Activated effector memory CD4-positive, alpha-beta T cell treated with anti-CD3 and anti-CD28 coated beads, Interleukin-2, amount 50 U/mL, for 16 hours (primary cell): ENCODE measurements around the gene PTPRD.

ENCODE experiments used
- DNase-seq: peaks from one replicate; pipeline ENCODE4 v3.0.0-alpha.2; 2020

Gene PTPRD

GRCh38 chr9:8600914-8601680, 2011.7 kb downstream of the PTPRD start:
- no peak for DNase-seq

GRCh38 chr9:8599937-8600336, 2012.9 kb downstream of the PTPRD start:
- no peak for DNase-seq

DNA sequence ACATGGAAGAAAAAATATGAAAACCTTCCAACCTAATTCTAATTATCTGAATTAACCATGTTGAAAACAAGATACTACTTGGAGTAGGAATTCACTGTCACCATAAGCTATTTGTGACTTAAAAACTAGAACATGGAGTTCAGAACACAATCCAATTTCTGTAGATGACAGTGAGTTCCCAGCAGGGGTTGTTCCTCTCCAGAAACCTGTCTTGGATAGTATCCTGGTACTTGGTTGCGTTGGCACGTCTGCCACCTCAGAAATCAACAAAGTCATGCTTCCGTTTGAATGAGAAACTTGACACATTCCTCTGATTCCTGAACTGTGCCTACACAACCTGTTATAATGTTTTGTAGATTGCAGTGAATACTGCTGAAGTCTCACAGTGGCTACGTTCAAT, 2023.3 kb downstream of the PTPRD start:
- no peak for DNase-seq

DNA sequence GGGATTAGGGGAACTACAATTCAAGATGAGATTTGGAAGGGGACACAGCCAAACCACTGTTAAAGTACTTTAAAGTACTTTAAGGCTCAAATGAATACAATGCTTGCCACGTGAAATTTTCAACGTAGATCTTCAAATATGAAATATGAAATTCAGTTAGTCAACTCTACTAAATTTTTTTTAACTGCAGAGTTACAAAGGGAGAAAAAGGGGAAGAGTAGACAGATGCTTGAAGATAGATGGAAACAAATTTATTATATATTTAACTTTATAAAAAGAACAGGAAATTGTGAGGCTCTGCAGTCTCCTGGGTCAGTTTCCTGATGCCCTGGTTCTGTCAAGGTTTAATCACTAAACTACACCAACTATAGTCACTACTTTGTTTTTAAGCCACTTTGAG, 2027.8 kb downstream of the PTPRD start:
- no peak for DNase-seq

- no peak for DNase-seq
Observed at GRCh38 chr9:8579661-8580060, 2033.1 kb downstream of the PTPRD start.

DNA sequence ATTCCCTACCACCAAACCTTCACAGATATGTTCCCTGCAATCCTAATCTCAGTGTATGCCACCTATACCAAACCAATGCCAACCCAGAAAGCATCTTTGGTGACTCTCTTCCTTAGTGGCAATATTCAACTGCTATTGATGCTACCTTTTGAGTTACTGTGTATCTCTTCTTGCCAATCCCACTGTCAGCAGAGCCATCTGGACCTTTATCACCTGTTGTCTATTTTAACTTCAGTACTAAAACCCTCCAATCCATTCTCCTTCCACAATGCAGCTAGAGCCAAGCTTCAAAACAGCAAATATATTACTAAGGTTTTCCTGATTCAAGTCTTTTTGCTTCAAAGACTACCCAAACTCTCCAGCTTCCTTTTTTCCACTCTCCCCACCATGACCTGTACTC, 2036.1 kb downstream of the PTPRD start:
- DNase-seq, result no peak

DNA sequence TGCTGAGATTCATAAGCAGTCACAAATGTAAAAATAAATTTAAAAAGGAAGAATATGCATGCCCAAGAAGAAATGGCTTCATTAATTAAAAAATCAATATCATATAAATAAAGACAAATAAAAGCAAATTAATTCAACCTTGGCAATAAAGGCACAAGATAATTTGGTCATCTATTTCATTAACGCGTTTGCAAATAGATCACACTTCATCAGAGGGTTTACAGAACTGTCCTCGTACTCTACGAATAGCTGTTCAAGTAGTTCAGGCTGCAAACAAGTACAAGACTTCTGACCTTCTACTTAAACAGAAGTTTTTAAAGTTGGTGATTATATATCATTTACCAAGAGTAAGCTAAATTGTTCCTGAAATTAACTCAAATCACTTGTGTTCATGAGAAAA, 2038.0 kb downstream of the PTPRD start:
- DNase-seq, result no peak

DNA sequence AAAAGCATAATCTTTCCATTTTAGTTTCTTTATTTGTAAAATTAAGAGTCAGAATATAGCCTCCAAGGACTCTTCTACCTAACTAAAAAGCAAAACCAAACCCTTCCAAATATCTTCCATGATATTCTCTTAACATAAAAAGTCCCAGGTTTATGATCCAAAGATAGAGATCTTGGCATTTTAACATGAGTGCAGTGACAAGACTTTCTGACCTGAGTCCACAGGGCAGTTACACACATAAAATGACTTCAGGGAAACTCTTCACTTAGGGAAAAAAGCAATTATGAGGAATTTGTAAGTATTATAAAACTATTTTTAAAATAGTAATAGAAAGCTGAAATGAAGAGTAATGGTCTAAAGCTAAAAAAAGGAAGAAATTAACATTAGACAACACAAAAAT, 2040.6 kb downstream of the PTPRD start:
- no peak for DNase-seq

DNA sequence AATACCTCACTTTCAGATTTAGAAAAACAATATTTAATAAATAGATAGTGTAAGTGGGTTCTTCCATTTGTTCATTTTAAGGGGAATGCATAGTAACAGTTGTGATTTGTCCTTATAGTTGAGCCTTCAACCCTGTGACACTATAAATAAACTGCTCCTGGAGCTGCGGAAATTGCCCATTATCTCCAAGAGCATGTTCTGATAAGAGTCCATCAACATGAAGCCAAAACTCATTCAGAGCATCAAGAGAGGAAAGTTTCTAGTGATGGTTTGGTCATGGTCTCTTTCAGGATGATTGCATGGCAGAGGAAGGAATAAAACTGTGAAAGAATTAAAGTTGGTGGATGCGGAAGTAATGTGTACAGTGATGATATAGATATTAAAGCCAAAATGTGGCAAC, 2041.2 kb downstream of the PTPRD start:
- DNase-seq, result no peak

DNA sequence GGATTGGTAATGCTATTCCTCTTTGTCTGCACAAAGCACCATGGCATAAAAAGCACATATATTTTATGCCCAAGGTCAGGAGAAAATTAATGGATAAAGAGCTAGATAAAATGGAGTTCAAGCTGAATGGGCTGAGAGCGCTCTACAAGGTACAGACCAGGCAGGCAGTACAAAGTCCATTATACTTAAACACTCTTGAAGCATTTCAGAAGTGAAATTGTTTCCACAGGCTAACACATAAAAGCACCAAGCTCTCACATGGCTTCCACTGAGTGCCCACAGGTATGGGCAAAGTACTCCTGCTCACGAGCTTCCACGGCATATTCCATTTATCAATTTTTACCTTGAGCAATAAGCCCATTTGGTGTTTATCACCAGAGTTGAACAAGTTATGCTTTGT, 2042.0 kb downstream of the PTPRD start:
- no peak for DNase-seq

GRCh38 chr9:8569823-8570222, 2043.0 kb downstream of the PTPRD start:
- DNase-seq, result no peak

DNA sequence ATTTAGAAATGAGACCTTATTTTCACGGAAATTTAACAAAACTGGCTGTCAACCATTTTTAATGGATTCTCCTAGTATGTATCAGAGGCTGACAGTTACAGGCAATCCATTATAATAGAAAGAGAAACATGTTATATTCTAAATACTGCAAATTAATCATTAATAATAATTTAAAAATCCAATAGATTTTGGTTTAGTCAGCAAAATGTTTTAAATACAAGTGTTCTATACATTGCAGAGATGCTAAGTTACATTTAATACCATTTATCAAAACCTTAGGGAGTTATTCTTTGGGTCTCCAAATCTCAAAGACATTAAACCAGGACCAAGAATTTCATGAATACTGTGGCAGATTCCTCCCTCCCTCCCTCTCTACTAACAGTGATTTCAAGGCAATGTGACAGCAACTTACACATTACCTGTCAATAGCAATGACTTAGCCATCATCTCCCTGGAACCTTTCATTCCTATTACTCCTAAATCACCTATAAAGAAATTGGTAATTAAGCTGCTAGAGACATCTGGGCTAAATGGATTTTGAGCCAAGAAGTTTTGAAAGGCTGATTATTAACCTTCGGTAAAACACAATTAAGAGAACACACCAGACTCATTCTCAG, 2044.7 kb downstream of the PTPRD start:
- no peak for DNase-seq

DNA sequence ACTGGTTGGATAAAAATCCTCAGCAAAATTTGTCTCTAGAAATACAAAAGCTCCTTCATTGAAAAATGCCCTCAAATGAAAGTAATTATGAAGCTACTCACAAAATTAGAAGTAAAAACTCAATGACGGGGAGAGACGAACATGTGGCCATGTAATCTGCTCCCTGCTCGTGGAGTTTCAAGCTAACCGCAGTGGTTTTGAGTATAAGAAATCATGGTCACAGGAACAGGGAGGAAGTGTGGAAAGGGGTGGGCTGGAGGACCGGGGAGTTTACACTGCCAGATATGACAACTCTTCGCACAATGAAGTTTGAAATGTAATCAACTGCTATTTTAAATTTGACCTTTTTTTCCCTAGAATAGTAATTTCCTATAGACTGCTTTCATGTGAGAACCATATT, 2047.8 kb downstream of the PTPRD start:
- no peak for DNase-seq

- no peak for DNase-seq
Observed at GRCh38 chr9:8560560-8561525, 2052.0 kb downstream of the PTPRD start.

- no peak for DNase-seq
Observed at GRCh38 chr9:8558176-8558575, 2054.6 kb downstream of the PTPRD start.

- DNase-seq, result no peak
Observed at GRCh38 chr9:8555762-8556500, 2056.9 kb downstream of the PTPRD start.

- no peak for DNase-seq
Observed at GRCh38 chr9:8553444-8553843, 2059.4 kb downstream of the PTPRD start.

GRCh38 chr9:8552732-8553131, 2060.1 kb downstream of the PTPRD start:
- DNase-seq, result no peak

- DNase-seq, result no peak
Observed at GRCh38 chr9:8549214-8549613, 2063.6 kb downstream of the PTPRD start.

DNA sequence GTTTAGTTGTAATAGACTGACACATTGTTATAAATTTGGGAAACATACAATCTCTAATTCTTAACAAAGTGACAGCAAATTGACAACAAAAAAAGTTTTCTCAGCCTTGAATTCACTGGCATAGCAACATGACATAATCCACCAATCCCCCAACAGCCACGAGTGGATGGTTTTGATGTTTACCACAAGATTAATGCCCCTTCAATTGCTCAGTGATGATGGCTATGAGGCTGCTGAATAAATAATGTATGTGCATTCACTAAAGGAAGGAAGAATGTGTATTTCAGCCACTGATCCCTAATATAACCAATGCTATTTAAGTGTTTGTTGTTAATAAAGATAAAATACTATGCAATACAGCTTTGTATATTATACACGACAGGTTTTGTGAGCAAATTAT, 2069.6 kb downstream of the PTPRD start:
- no peak for DNase-seq

GRCh38 chr9:8542537-8542936, 2070.3 kb downstream of the PTPRD start:
- DNase-seq, result no peak

- DNase-seq, result no peak
Observed at GRCh38 chr9:8539681-8540197, 2073.1 kb downstream of the PTPRD start.

GRCh38 chr9:8536845-8537244, 2076.0 kb downstream of the PTPRD start:
- DNase-seq, result no peak
